D721Med (cell line): ENCODE results near the gene CFAP69.

Source experiments
- DNase-seq: peaks from one replicate; pipeline ENCODE4 v3.0.0; 2011; ENCODE audit warnings: low spot score; ENCODE audit not compliant: insufficient read length
- FAIRE-seq: peaks from 2 replicates; lab custom pipeline; 2011; peaks lifted over from hg19 to GRCh38; lab: Jason Lieb, UNC
- CTCF ChIP-seq: IDR thresholded peaks from 2 replicates; pipeline ENCODE4 v1.5.1; 2012; ENCODE audit warnings: mild to moderate bottlenecking, control low read depth; ENCODE audit not compliant: insufficient read depth; ENCODE audit errors: missing control alignments

Gene CFAP69

GRCh38 chr7:90290244-90291113, 45.5 kb downstream of the CFAP69 start:
- no peak for FAIRE-seq
- no peak for DNase-seq
- TF ChIP-seq CTCF, result no peak

- FAIRE-seq, result peak; percentile 86
- peak; percentile 41 for TF ChIP-seq CTCF
- no peak for DNase-seq
Observed at GRCh38 chr7:90298145-90299038, 53.4 kb downstream of the CFAP69 start.

GRCh38 chr7:90303241-90303640, 58.3 kb downstream of the CFAP69 start:
- no peak for TF ChIP-seq CTCF
- FAIRE-seq (no peak), DNase-seq (no peak)

GRCh38 chr7:90309872-90310271, 64.9 kb downstream of the CFAP69 start:
- FAIRE-seq (no peak), DNase-seq (no peak)
- no peak for TF ChIP-seq CTCF

GRCh38 chr7:90311175-90311574, 66.2 kb downstream of the CFAP69 start:
- DNase-seq (no peak), FAIRE-seq (no peak)
- TF ChIP-seq CTCF, result no peak

- DNase-seq (no peak), FAIRE-seq (no peak)
- TF ChIP-seq CTCF, result peak; percentile 37
Observed at GRCh38 chr7:90312745-90313144, 67.8 kb downstream of the CFAP69 start.

GRCh38 chr7:90313907-90314306, 68.9 kb downstream of the CFAP69 start:
- no peak for FAIRE-seq
- no peak for DNase-seq
- TF ChIP-seq CTCF, result no peak
